ENCODE data around the gene CRY1. TPM values are rescaled to one million over a fixed set of nuclear protein-coding genes. Genes with fewer than 3 reads are reported as not detected.

CRY1 gene
- total and polyA plus RNA-seq, 2 of the 4 experiments (the other 2 are of a cell fraction): 5.9 to 9.9 TPM

DNA sequence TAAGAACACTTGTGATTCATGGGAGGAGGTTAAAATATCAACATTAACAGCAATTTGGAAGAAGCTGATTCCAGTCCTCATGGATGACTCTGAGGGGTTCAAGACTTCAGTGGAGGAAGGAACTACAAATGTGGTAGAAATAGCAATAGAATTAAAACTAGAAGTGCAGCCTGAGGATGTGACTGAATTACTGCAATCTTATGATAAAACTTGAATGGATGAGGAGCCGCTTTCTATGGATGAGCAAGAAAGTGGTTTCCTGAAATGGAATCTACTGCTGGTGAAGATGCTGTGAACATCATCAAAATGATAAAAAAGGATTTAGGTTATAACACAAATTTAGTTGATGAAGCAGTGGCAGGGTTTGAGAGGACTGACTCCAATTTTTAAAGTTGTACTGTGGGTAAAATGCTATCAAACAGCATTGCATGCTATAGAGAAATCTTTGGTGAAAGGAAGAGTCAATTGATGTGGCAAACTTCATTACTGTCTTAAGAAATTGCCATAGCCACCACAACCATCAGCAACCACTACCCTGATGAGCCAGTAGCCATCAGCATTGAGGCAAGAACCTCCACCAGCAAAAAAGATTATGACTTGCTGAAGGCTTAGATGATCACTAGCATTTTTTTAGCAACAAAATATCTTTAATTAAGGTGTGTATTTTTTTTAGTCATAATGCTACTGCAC is 80.5 kb downstream of the CRY1 start:
- dilution Hi-C loops (cut with HindIII; ENCODE audit: low sequenced_read_pairs, unreplicated experiment): no loop called here
- no peak overlapping the region for H2AK5ac ChIP-seq (ENCODE audit: low read depth, low read length)
- H2BK120ac ChIP-seq (ENCODE audit: low read depth, low read length): no peak overlapping the region
- H4K20me1 ChIP-seq (ENCODE audit: insufficient read depth, low read length): no peaks in the 10 kb centered on the region
- H3K36me3 ChIP-seq (ENCODE audit: control insufficient read depth, insufficient read depth, low read length): peaks cover 1% of the 10 kb centered on the region; the same call in 1 of the 2 replicates
- intact Hi-C loops (cut with micrococcal nuclease): no loop called here
- no peak overlapping the region for H3K4me3 ChIP-seq (ENCODE audit: insufficient read depth, low read depth, low read length)
- no peaks in the 10 kb centered on the region for H3K9me3 ChIP-seq (ENCODE audit: control insufficient read depth, insufficient read depth, low read length)
- in situ Hi-C loops (cut with MboI; ENCODE audit: low sequenced_read_pairs): no loop called here
- no peak overlapping the region for H3K18ac ChIP-seq (ENCODE audit: low read depth, low read length)
- H4K91ac ChIP-seq (ENCODE audit: insufficient read depth, low read depth, low read length): no peak overlapping the region
- TF ChIP-seq FOS (IDR thresholded peaks at IDR 0.05; ENCODE audit: low read depth, low read length) (no peak), ELK1 (IDR thresholded peaks at IDR 0.05; ENCODE audit: borderline replicate concordance, low read depth, low read length) (no peak), BHLHE40 (IDR thresholded peaks at IDR 0.05; ENCODE audit: low read depth, low read length) (no peak), CEBPB (IDR thresholded peaks at IDR 0.05; ENCODE audit: low read depth, low read length) (no peak), SMC3 (IDR thresholded peaks at IDR 0.05; ENCODE audit: low read depth, low read length) (no peak), MXI1 (IDR thresholded peaks at IDR 0.05; ENCODE audit: borderline replicate concordance, low read depth, low read length) (no peak)
- H3K79me1 ChIP-seq (ENCODE audit: low read depth in 1 of 2, low read length in 2 of 2): no peaks in the 10 kb centered on the region; a peak in 2 of 4 replicates
- no peaks in the 10 kb centered on the region for H3K27me3 ChIP-seq (ENCODE audit: control insufficient read depth, insufficient read depth, low read length)
- H3K4me2 ChIP-seq (ENCODE audit: low read depth, low read length): no peak overlapping the region
- no peak overlapping the region for H3K4ac ChIP-seq (ENCODE audit: low read depth, low read length)
- H3K27ac ChIP-seq (ENCODE audit: insufficient read depth, low read length): no peak overlapping the region
- ATAC-seq (ENCODE audit: low read depth) (no peak), DNase-seq (no peak)
- no peak overlapping the region for H2AFZ ChIP-seq (replicated peaks; ENCODE audit: low read length, poor library complexity)
- H3K23ac ChIP-seq (ENCODE audit: low read depth, low read length): no peak overlapping the region
- no peak overlapping the region for H2BK20ac ChIP-seq (ENCODE audit: low read depth, low read length)
- no peaks in the 10 kb centered on the region for H3K9me1 ChIP-seq (ENCODE audit: insufficient read depth, low read length)
- ChIA-PET POLR2A (ENCODE audit: unreplicated experiment) (no interaction called here), CTCF (no interaction called here)
- H2BK5ac ChIP-seq (ENCODE audit: low read depth, low read length, poor library complexity, severe bottlenecking): no peak overlapping the region
- H4K5ac ChIP-seq (ENCODE audit: low read depth, low read length): no peak overlapping the region
- 100% methylated on average over 1 of the region's 1 CpG; no CpG with 5 or more reads in 1 of the 2 experiments for WGBS, 2 experiments (ENCODE audit: extremely low coverage in 2 of 2, insufficient read length in 1 of 2)
- H2AK9ac ChIP-seq (replicated peaks; ENCODE audit: low read depth, low read length, poor library complexity): no peak overlapping the region
- BruUV-seq (replicated peaks): no TSS peak
- H3K56ac ChIP-seq (ENCODE audit: extremely low read depth, insufficient read depth, low read length): no peak overlapping the region
- no peak overlapping the region for H2BK15ac ChIP-seq (ENCODE audit: low read depth, low read length)
- no peak overlapping the region for H3K9ac ChIP-seq (ENCODE audit: low read depth, low read length)
- H4K8ac ChIP-seq (ENCODE audit: low read depth in 2 of 2, low read length in 2 of 2): no peak overlapping the region
- no peaks in the 10 kb centered on the region for H3K4me1 ChIP-seq (ENCODE audit: control insufficient read depth, insufficient read depth, low read length)
- no peak overlapping the region for H3K14ac ChIP-seq (replicated peaks; ENCODE audit: low read depth, low read length)

Data from IMR-90 (cell line).